ENCODE measurements around the gene CHL1.

- TF ChIP-seq, protein P1, sequence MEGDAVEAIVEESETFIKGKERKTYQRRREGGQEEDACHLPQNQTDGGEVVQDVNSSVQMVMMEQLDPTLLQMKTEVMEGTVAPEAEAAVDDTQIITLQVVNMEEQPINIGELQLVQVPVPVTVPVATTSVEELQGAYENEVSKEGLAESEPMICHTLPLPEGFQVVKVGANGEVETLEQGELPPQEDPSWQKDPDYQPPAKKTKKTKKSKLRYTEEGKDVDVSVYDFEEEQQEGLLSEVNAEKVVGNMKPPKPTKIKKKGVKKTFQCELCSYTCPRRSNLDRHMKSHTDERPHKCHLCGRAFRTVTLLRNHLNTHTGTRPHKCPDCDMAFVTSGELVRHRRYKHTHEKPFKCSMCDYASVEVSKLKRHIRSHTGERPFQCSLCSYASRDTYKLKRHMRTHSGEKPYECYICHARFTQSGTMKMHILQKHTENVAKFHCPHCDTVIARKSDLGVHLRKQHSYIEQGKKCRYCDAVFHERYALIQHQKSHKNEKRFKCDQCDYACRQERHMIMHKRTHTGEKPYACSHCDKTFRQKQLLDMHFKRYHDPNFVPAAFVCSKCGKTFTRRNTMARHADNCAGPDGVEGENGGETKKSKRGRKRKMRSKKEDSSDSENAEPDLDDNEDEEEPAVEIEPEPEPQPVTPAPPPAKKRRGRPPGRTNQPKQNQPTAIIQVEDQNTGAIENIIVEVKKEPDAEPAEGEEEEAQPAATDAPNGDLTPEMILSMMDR (conservative IDR thresholded peaks at IDR 0.05): no peak
- no peak for TF ChIP-seq EZH2 (IDR thresholded peaks at IDR 0.05; ENCODE audit: low read depth)
Measured at GRCh38 chr3:425079-425478, 228.5 kb downstream of the CHL1 start.
